Frontal cortex (tissue), 4 donors: Measurements from ENCODE around the gene TRIM65. TPM values are rescaled to one million over a fixed set of nuclear protein-coding genes. Genes with fewer than 3 reads are reported as not detected.
A peak's percentile ranks its signal among the peaks of the same experiment; 100 is the strongest.
"Not testable (repeated sequence)": the region's sequence is repeated elsewhere in the genome, so short reads cannot be mapped to it uniquely, and the experiment has no call there.

Source experiments
- DNase-seq, 2 donors: peaks; one replicate each; pipeline ENCODE4 v3.0.0; 2012; ENCODE audit warnings: low spot score in 2 of 2
- FAIRE-seq: peaks from 2 replicates; lab custom pipeline; 2012; peaks lifted over from hg19 to GRCh38; lab: Jason Lieb, UNC
- total RNA-seq: library from RNA; depleted of rRNA; stranded (reverse); fragments of >200 nt; gene quantifications from one replicate; pipeline ENCODE4 v1.2.3, GENCODE V29; 2014
- donor health status: control.
- donor health status: control.
- donor health status: control.

TRIM65 gene
- total RNA-seq, 1 donor from 2014 or later: 11.8 TPM

GRCh38 chr17:75877752-75878173 lies 19.0 kb downstream of the TRIM65 start:
- FAIRE-seq: no peak
- peak; percentile 72 to 73 for DNase-seq

DNA sequence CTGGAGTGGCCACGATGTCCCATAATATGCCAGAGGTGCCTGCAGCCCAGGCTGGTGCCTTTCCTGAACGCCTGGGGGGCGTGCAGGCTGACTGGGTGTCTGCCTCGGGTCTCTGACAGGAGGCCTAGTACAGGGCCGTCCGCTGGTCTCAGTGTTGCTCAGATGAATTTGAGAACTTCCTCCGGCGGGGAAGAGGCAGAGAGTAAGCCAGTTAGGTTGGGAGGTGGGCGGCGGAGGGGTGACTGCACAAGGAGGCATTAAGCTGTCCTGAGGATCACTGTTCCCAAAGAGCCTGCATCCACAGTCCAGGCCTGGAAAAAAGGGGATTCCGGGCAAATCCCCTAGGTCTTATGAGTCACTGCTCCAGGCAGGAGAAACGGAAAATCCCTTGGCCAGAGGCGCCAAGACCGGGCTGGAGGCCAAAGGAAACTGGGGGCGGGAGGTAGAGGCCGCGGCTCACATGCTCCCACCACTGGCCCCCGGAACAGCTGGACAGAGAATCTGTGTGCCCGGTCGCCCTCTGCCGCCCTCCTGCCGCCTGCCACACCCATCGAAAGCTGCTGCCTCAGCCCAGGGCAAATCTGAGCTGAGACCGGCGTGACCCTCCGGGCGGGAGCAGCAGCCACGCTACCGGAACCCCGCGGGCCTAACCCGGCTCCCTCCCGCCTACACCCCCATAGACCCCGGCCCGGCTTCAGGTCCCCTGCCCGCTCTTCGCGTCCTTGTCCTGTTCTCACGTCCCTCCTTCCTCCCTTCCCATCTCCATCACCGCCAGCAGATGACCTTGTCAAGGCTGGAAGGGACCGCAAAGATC lies 19.6 kb downstream of the TRIM65 start:
- no peak for FAIRE-seq
- DNase-seq: peak; percentile 78 to 86

- FAIRE-seq: no peak
- peak in 1 of 2 donors; percentile 20 for DNase-seq
These were observed 20.4 kb downstream of the TRIM65 start for GRCh38 chr17:75876190-75876937.

- DNase-seq: peak in 1 of 2 donors; percentile 36
- no peak for FAIRE-seq
These were observed 20.9 kb downstream of the TRIM65 start for GRCh38 chr17:75875940-75876189.

- peak in 1 of 2 donors; percentile 18 for DNase-seq
These were observed 21.4 kb downstream of the TRIM65 start for GRCh38 chr17:75875182-75875939.

DNA sequence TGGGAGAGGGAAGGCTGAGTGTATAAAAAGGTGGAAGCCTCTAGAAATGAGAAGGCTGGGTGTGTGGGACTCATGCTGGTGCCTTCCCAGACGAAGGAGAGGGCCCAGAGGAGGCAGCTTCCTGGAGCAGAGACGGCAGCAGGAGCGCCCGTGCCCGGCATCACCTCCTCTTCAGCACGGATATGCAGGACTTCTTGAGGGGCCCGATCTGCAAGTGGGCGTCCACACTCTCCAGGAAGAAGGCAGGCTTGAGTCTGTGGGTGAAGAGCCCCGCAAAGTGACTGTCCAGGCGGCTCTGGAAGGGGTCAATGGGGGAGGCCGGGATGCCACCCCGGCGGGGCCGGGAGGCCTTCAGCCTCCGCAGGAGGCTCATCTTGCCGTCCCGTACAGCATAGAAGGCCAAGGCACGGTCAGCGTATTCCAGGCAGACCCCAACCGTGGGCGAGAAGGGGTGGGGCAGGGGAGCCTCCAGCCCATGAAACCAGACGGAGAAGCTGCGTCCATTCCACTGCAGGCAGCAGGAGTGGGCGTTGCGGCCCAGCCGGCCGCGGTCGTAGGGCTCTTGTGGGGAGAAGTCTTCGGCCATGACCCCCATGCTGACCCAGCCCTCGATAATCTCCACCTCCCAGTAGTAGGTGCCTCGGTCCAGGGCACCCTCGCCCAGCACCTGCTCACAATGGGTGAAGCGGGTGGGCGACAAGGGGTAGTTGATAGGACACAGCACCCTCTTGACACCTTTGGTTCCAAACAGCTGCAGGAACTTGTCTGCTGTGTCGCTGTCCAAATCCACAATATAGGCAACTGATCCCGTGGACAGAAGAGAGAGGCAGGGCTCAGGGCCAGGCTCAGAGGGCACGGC lies 22.2 kb downstream of the TRIM65 start:
- DNase-seq (peak in 1 of 2 donors; percentile 10), FAIRE-seq (no peak)

More at GRCh38 chr17:75875182-75875939, 21.4 kb downstream of the TRIM65 start:
- FAIRE-seq: no peak

GRCh38 chr17:75873587-75874322 lies 23.0 kb downstream of the TRIM65 start:
- DNase-seq (peak in 1 of 2 donors; percentile 2), FAIRE-seq (no peak)

- no peak for FAIRE-seq
- peak in 1 of 2 donors; percentile 42 for DNase-seq
These were observed 24.1 kb downstream of the TRIM65 start for GRCh38 chr17:75872434-75873351.

DNA sequence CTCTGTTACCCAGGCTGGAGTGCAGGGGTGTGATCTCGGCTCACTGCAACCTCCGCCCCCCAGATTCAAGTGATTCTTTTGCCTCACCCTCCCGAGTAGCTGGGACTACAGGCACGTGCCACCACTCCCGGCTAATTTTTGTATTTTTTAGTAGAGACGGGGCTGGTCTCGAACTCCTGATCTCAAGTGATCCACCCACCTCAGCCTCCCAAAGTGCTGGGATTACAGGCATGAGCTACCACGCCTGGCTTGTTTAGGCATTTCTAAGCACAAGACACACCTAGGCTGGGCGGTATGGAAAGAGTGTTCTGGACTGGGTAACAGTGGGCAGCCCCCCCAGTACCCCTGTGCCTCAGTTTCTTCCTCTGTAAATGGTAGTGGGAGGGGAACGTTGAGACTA lies 26.5 kb downstream of the TRIM65 start:
- FAIRE-seq, DNase-seq: not testable (repeated sequence)

DNA sequence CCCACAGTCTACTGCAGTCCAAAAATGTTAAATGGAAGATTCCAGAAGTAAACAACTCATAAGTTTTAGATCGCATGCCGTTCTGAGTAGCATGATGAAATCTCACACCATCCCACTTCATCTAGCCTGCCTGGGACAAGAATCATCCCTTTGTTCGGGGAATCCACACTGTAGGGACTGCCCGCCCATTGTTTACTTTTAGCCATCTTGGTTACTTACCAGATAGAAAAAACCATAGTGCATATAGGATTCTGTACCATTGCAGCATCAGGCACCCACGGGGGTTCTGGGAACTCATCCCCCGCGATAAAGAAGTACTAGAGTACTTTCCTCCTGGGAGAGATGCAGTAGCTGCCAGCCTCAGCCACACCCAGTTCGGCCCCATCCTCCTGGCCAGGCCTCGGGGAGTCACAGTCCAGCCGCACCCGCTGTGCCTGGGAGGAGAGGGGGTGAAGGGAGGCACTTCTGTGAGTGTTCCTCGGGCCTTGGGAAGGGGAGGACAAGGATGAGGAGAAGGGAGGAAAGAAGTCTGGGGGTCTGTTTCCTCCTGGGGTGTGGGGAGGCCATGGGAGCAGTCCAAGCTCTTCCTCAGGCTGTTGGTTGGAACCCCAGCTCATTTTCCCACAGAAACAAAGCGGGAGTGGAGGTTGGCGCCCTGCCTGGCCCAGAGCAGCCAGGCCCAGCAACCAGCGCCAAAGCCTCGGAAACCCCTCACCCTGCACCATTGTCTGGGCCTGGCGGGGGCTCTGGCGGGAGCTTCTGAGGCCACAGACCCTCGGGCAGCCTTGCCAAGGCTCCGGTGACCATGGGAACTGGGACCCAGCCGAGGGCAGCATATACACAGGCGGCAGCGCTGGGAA lies 27.2 kb downstream of the TRIM65 start:
- no peak for DNase-seq
- no peak for FAIRE-seq

- DNase-seq, FAIRE-seq: not testable (repeated sequence)
These were observed 27.9 kb downstream of the TRIM65 start for GRCh38 chr17:75868730-75869281.

DNA sequence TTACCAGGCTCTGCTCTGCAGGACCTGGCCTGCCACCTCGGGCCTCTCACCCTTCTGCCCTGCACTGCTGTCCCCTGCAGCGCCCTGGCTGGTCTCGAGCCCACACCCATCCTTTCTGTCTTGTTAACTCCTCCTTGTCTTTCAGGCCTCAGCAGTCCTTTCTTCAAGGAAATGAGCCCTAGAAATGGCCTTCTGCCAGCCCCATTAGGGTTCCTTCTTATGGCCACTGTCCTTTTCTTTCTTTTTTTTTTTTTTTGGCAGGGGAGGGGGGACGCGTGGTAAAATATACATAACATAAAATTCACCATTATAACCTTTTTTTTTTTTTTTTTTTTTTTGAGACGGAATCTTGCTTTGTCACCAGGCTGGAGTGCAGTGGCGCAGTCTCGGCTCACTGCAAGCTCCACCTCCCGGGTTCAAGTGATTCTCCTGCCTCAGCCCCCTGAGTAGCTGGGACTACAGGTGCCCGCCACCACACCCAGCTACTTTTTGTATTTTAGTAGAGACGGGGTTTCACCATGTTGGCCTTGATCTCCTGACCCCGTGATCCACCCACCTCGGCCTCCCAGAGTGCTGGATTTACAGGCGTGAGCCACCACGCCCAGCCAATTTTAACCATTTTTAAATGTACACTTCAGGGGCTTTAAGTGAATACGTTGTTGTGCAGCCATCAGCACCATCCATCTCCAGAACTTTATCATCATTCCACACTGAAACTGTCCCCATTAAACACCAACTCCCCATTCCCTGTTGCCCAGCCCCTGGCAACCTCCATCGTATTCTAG lies 31.2 kb downstream of the TRIM65 start:
- peak in 1 of 2 donors; percentile 3 for DNase-seq
- not testable (repeated sequence) for FAIRE-seq

DNA sequence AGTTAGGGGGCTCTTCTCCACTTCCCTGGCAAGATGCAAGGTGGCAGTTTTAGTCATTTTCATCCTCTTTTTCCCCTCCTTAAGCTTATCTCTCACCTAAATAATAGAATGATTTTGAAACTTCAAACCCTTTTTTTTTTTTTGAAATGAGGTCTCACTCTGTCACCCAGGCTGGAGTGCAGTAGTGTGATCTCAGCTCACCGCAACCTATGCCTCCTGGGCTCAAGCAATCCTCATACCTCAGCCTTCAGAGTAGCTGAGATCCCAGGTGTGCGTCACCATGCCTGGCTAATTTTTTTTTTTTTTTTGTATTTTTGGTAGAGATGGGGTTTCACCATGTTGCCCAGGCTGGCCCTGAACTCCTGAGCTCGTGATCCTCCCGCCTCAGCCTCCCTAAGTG lies 31.9 kb downstream of the TRIM65 start:
- FAIRE-seq, DNase-seq: not testable (repeated sequence)

DNA sequence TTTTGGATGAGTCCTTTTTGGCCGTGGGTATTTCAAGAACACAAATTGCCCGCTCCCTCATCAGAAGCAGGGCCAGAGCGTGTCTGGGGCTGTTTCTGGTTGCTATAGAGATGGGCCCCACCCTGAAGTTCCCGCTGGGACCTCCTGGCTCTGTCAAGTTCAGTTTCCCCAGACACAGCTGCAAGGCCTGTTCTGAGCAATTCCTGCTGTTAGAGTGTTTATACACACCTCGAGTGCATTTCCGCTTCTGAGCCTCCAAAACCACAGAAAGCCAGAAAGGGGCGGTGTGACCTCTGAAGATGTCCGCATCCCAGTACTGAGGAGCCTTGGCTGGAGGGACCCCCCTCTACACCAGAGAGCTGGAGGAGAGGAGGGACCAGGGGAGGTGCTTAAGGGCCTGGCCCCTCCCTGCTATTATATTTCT lies 32.3 kb downstream of the TRIM65 start:
- FAIRE-seq (no peak), DNase-seq (peak in 1 of 2 donors; percentile 24)

GRCh38 chr17:75861927-75862317 lies 34.8 kb downstream of the TRIM65 start:
- no peak for DNase-seq
- FAIRE-seq: no peak

GRCh38 chr17:75859358-75859757 lies 37.4 kb downstream of the TRIM65 start:
- not testable (repeated sequence) for FAIRE-seq, DNase-seq
